AG10803 (cell line): ENCODE measurements around the gene MRPL39.
A peak's percentile ranks its signal among the peaks of the same experiment; 100 is the strongest.

ENCODE experiments used
- DNase-seq: peaks from one replicate; pipeline ENCODE4 v3.0.0; 2010; ENCODE audit warnings: low read depth
- H3K4me3 ChIP-seq: 2 replicates; pipeline ENCODE4 v1.5.1; 2011; ENCODE audit warnings: mild to moderate bottlenecking, low read length, control low read depth
- TF ChIP-seq, protein P1 (sequence below): conservative IDR thresholded peaks from 2 replicates; pipeline ENCODE4 v1.5.1; 2011; ENCODE audit warnings: mild to moderate bottlenecking, low read length, control low read depth, inconsistent platforms

MRPL39 gene

DNA sequence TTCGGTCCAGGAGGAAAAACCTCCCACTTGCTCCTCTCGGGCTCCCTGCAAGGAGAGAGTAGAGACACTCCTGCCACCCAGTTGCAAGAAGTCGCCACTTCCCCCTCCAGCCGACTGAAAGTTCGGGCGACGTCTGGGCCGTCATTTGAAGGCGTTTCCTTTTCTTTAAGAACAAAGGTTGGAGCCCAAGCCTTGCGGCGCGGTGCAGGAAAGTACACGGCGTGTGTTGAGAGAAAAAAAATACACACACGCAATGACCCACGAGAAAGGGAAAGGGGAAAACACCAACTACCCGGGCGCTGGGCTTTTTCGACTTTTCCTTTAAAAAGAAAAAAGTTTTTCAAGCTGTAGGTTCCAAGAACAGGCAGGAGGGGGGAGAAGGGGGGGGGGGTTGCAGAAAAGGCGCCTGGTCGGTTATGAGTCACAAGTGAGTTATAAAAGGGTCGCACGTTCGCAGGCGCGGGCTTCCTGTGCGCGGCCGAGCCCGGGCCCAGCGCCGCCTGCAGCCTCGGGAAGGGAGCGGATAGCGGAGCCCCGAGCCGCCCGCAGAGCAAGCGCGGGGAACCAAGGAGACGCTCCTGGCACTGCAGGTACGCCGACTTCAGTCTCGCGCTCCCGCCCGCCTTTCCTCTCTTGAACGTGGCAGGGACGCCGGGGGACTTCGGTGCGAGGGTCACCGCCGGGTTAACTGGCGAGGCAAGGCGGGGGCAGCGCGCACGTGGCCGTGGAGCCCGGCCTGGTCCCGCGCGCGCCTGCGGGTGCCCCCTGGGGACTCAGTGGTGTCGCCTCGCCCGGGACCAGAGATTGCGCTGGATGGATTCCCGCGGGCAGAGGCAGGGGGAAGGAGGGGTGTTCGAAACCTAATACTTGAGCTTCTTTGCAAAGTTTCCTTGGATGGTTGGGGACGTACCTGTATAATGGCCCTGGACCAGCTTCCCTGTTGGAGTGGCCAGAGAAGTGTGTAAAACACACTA lies 45.3 kb downstream of the MRPL39 start:
- H3K4me3 ChIP-seq = peak overlapping the region; percentile 70
- peak; percentile 67 for DNase-seq
- TF ChIP-seq, protein P1, sequence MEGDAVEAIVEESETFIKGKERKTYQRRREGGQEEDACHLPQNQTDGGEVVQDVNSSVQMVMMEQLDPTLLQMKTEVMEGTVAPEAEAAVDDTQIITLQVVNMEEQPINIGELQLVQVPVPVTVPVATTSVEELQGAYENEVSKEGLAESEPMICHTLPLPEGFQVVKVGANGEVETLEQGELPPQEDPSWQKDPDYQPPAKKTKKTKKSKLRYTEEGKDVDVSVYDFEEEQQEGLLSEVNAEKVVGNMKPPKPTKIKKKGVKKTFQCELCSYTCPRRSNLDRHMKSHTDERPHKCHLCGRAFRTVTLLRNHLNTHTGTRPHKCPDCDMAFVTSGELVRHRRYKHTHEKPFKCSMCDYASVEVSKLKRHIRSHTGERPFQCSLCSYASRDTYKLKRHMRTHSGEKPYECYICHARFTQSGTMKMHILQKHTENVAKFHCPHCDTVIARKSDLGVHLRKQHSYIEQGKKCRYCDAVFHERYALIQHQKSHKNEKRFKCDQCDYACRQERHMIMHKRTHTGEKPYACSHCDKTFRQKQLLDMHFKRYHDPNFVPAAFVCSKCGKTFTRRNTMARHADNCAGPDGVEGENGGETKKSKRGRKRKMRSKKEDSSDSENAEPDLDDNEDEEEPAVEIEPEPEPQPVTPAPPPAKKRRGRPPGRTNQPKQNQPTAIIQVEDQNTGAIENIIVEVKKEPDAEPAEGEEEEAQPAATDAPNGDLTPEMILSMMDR = peak; percentile 7

DNA sequence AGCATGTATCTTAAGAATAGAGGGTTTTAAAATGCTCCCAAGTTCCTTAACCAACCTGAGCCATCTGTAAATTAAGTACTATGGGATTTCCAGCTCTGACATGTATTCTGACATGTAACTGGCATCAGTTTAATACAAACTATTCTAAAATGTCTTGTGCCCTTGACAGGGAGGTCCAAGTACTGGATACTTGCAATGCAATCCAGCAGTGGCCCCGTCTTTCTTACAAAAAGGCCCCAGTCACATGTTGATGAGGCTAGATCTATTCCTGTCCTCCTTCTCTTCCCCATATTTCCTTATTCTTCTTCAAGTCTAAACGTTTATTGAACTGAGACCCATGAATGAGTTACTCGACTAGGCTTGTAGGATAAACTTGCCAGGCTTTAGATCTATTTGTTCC lies 46.4 kb downstream of the MRPL39 start:
- no peak overlapping the region for H3K4me3 ChIP-seq
- no peak for DNase-seq
- TF ChIP-seq, protein P1 = no peak

DNA sequence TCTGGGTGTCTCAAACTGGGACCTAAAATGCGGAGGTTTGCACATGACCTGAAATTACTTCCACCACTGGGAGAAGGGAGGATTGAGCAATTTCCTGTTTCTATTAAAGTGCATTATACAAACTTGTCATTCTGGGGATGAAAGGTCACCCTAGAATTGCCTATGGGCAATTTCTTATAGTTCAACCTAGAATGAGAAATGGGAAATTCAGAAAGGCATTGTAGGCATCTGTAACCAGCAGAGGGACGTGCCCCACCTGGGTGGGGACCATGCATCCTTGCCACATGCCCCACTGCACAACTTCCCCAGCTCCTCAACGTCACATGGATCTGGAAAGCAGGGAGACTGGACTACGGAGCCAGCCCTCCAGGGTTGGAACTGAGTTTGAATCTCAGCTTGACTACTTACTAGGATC lies 47.0 kb downstream of the MRPL39 start:
- H3K4me3 ChIP-seq = no peak overlapping the region
- TF ChIP-seq, protein P1 = no peak
- no peak for DNase-seq

DNA sequence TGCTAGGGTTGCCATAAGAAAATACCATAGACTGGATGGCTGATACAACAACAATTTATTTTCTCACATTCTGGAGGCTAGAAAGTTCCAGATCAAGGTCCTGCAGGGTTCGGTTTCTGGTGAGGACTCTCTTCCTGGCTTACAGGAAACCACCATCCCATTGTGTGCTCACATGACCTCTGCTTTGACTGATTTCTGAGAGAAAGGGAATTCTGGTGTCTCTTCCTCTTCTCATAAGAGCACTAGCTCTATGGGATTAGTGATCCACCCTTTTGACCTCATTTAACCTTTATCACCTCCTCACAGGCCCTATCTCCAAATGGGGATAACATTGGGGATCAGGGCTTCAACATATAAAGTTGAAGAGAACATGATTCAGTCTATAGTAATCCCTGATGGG lies 47.5 kb downstream of the MRPL39 start:
- no peak overlapping the region for H3K4me3 ChIP-seq
- TF ChIP-seq, protein P1 = no peak
- DNase-seq = no peak

DNA sequence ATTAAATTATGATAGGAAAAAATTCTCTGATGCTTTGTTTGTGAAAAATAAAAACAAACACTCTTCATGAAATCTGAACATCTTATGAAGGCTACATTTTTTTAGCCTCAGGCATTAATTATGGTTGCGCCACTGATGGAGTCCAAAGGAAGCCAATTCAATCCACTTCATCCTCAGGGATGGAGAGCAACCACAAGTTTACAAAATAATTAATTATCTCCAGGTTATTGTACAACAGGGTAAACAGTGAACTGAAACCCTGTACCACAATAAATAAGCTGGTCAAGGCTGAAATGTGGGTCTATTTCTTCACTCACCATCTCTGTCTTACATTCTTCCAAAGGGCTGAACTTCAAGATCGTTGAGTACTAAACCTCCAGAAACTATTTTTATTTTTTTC lies 49.2 kb downstream of the MRPL39 start:
- peak; percentile 38 for DNase-seq
- no peak overlapping the region for H3K4me3 ChIP-seq
- TF ChIP-seq, protein P1 = no peak

DNA sequence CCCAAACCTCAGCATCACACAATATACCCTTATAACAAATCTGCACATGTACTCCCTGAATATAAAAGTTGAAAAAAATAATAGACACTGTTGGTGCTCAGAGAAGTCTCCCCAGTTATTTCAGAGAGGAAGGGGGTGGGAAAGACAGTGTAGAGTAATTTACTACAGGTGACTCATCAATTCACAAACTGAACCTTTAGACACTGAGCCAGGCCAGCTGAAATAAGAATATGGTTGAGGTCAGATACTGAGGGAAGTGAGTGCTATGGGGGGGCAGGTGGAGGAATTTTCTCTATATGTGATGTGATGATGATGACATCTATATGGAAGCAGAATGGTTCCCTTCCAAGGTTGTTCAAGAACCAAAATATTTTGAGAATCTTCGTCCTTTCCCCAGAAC lies 50.1 kb downstream of the MRPL39 start:
- no peak overlapping the region for H3K4me3 ChIP-seq
- TF ChIP-seq, protein P1 = no peak
- DNase-seq = no peak

DNA sequence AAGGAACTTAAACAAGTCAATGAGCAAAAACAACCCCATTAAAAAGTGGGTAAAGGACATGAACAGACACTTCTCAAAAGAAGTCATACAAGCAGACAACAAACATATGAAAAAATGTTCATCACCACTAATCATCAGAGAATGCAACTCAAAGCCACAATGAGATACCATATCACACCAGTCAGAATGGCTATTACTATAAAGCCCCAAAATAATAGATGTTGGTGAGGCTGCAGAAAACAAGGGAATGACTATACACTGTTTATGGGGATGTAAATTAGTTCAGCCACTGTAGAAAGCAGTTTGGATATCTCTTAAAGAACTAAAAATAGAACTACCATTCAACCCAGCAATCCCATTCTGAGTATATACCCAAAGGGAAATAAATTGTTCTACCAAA lies 51.2 kb downstream of the MRPL39 start:
- TF ChIP-seq, protein P1 = no peak
- no peak for DNase-seq
- H3K4me3 ChIP-seq = no peak overlapping the region
